Subcutaneous adipose tissue (tissue), 4 donors: ENCODE data around the gene KPRP. TPM values are rescaled to one million over a fixed set of nuclear protein-coding genes. Genes with fewer than 3 reads are reported as not detected.

ENCODE experiments used
- total RNA-seq, 4 donors: library from RNA; depleted of rRNA; stranded (reverse); fragments of >200 nt; gene quantifications; one replicate each; pipeline ENCODE4 v1.1.0, GENCODE V29; 2016
- TF ChIP-seq, protein P1 (sequence below): fragments of 450-650 bp; IDR thresholded peaks from one replicate; pipeline ENCODE4 v1.5.1; 2016; ENCODE audit warnings: low read depth, mild to moderate bottlenecking, control low read depth, antibody characterized with exemption, moderate library complexity

Gene KPRP
- total RNA-seq, 4 donors from 2014 or later, result not detected

DNA sequence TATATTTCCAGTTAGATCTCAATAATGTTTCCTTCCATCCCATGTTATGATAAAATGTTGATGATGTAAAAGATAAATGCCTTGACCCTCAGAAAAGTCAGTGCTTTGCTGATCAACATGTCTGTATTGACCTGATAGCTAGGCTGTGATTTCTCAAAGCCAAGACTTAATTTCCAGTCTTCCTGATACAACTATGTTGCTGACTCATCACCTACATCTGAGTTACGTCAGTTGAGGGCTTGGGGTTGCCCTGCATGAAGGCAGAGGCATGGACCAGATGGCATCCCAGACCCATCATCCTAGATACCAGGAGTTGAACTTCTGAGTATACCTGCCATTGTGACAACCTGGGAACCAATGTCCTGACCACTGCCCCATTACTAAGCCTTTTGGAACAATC is 43.5 kb downstream of the KPRP start:
- TF ChIP-seq, protein P1, sequence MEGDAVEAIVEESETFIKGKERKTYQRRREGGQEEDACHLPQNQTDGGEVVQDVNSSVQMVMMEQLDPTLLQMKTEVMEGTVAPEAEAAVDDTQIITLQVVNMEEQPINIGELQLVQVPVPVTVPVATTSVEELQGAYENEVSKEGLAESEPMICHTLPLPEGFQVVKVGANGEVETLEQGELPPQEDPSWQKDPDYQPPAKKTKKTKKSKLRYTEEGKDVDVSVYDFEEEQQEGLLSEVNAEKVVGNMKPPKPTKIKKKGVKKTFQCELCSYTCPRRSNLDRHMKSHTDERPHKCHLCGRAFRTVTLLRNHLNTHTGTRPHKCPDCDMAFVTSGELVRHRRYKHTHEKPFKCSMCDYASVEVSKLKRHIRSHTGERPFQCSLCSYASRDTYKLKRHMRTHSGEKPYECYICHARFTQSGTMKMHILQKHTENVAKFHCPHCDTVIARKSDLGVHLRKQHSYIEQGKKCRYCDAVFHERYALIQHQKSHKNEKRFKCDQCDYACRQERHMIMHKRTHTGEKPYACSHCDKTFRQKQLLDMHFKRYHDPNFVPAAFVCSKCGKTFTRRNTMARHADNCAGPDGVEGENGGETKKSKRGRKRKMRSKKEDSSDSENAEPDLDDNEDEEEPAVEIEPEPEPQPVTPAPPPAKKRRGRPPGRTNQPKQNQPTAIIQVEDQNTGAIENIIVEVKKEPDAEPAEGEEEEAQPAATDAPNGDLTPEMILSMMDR, result no peak

DNA sequence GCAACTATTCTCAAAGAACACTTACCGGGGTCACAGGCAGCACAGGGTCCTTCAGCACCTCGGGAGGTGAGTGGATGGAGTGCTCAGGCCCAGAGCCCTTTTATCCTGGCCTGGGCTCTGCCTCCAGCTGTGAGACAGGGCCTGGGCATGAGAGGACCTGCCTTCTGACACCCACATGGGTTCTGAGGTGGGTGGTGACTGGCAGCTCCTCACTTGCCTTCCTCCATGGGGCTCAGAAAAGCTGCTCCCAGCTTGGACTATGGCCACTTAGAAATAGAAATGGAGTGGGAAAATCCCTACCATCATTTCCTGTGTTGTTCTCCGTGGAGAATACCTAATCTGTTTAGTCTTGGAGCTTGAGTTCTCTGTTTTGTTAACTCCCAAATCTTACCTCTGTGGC is 48.8 kb downstream of the KPRP start, which contains the start of gene LCE1C:
Gene LCE1C, minus strand, starts transcription at position 76 of the 400 bp plus-strand sequence. CDS start 1,173 bp downstream, outside the sequence.
- TF ChIP-seq, protein P1, result no peak

DNA sequence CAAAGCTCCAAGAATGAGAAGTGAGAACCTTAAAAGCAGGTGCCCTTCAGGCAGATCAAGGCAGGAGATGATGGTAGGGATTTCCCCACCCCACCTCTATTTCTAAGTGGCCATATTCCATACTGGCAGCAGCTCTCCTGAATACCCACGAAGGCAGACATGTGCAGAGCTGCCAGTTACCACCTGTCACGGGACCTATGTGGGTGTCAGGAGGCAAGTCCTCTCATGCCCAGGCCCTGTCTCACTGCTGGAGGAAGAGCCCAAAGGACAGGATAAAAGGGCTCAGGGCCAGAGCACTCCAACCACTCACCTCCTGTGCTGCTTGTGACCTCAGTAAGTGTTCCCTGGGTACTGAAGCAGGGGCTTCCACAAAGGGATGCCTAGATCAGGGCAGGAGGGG is 53.2 kb downstream of the KPRP start:
- TF ChIP-seq, protein P1, result no peak

Other genes starting within 250 kb of the KPRP start
- not detected for gene LCE5A, start 247.2 kb upstream of the KPRP start, total RNA-seq
- gene CRCT1, start 243.5 kb upstream of the KPRP start, total RNA-seq, result not detected
- not detected for gene LCE3E, start 191.2 kb upstream of the KPRP start, total RNA-seq
- gene LCE3D, start 177.5 kb upstream of the KPRP start, total RNA-seq, result not detected
- gene LCE3C, start 157.8 kb upstream of the KPRP start, total RNA-seq, result not detected
- gene LCE3B, start 144.2 kb upstream of the KPRP start, total RNA-seq, result not detected
- gene LCE3A, start 134.9 kb upstream of the KPRP start, total RNA-seq, result not detected
- gene LCE2D, start 94.6 kb upstream of the KPRP start, total RNA-seq, result not detected
- gene LCE2C, start 82.7 kb upstream of the KPRP start, total RNA-seq, result not detected
- not detected for gene LCE2B, start 71.9 kb upstream of the KPRP start, total RNA-seq
- not detected for gene LCE2A, start 59.7 kb upstream of the KPRP start, total RNA-seq
- gene LCE4A, start 49.9 kb upstream of the KPRP start, total RNA-seq, result not detected
- gene LCE1F, start 17.1 kb downstream of the KPRP start, total RNA-seq, result not detected
- not detected for gene LCE1E, start 28.2 kb downstream of the KPRP start, total RNA-seq
- not detected for gene LCE1D, start 38.7 kb downstream of the KPRP start, total RNA-seq
- gene LCE1C, start 48.6 kb downstream of the KPRP start, total RNA-seq, result not detected
- not detected for gene LCE1B, start 53.9 kb downstream of the KPRP start, total RNA-seq
- gene LCE1A, start 69.4 kb downstream of the KPRP start, total RNA-seq, result not detected
- not detected for gene LCE6A, start 84.8 kb downstream of the KPRP start, total RNA-seq
- gene LCE7A, start 102.0 kb downstream of the KPRP start, total RNA-seq, result not detected
- not detected for gene SMCP, start 120.3 kb downstream of the KPRP start, total RNA-seq
- gene IVL, start 150.5 kb downstream of the KPRP start, total RNA-seq, result not detected
- gene SPRR5, start 189.2 kb downstream of the KPRP start, total RNA-seq, result not detected
- not detected for gene SPRR4, start 212.6 kb downstream of the KPRP start, total RNA-seq
- gene SPRR1A, start 226.1 kb downstream of the KPRP start, total RNA-seq, result not detected
- not detected for gene SPRR3, start 243.7 kb downstream of the KPRP start, total RNA-seq